GF-D8 (cell line): ENCODE data around the gene KIF1C.

Experiments used
- DNase-seq: peaks from one replicate; lab custom pipeline; 2025; lab: John Stamatoyannopoulos, UW

The KIF1C gene

DNA sequence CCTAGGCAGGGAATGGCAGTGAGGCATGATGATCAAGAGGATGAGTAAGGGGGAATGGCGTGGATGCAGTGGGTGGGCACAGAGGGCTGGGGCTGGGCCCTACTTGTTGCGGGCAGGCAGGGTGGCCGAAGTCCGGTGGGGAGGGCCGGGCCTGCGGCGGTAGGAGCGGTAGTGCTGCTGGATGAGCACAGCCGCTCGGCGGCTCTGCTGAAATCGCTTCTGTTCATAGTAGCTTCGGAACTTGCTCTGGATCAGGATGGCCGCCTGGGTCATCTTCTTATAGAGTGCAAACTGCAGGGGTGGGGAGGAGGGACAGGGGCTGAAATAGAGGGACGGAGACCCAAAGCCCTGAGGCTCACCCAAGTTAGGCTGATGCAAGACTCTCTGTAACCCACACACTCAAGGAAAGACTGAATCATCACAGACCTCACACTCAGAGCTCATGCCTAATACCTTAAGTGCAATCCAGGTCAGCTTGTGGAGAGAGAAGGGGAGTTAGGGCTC, 28.7 kb upstream of the KIF1C start:
- no peak for DNase-seq

DNA sequence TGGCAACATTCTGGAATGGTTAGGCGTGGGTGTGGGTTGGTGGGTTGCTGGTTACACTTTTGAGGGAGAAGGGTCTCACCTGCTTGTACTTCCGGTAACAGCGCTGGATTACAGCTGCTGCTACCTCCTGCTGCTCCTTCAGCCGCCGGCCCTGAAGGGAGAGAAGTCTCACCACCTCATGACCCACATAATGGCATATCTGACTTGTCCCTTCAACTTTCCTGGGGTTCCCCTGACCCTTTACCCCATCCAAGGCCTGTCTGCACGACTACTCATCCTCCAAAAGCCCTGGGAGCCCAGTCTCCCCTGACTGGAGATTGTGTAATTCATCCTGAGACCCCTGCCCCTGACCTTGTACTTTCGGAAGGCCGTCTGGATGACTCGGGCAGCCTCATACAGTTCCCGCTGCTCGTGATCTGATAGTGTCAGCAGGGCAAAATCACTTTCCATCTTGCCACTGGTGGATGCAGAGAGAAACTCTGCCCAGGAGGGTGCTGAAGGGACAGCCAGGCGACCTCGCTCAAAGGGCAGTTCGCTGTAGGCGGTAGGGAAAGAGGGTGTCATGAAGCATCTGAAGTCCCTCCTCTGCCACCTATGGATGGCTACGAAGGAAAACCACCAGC, 28.1 kb upstream of the KIF1C start:
- no peak for DNase-seq

DNA sequence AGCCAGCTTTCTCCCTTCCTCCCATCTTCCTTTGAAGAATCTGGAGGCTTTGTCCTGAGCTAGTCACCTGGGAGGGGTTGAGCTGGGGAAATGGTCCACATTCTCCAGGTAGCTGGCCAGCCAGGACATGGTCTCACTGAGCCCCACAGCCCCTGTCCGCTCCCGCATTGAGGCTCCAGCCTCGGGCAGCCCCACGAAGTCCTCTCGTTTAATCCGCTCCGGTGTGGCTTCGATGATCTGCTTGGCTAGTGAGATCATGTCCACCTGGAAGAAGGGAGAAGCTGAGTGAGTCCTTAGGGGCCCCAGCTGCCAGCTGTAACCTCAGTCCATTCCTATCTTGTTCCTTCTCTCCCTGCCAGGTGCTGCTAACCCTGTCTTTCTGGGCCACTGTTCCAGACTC, 27.5 kb upstream of the KIF1C start:
- no peak for DNase-seq

DNA sequence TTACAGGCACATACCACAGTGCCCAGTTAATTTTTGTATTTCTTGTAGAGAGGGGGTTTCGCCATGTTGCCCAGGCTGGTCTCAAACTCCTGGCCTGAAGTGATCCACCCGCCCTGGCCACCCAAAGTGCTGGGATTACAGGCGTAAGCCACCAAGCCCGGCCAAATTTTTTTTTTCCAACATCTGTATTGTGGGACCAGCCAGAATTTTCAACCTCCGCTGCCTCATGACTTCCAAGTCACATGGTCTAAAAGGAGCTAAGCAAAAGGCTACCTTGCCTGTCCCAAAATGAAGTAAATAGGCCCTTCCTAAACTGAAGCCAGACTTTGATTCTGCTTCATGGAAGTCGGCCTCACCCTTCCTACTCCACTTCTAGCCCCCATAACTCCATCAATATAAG, 25.9 kb upstream of the KIF1C start:
- no peak for DNase-seq

DNA sequence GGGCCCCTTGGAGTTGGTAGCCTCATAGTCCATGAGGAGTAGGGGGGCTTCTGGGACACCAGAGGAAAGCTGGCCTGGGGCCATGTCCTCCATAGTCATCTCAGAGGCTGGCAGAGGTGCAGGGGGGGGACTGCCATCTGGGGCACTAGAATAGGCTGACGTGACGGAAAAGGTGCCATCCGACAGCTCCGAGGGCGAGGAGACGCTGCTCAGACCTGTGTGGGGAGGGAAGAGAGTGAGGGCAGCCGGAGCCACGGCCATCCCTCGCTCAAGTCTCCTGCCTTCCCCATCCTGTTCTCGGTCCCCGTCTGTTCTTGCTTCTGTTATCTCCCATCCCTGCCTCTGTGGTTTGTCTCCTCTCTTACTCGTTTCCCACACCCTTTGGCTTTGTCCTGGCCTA, 25.4 kb upstream of the KIF1C start:
- no peak for DNase-seq

DNA sequence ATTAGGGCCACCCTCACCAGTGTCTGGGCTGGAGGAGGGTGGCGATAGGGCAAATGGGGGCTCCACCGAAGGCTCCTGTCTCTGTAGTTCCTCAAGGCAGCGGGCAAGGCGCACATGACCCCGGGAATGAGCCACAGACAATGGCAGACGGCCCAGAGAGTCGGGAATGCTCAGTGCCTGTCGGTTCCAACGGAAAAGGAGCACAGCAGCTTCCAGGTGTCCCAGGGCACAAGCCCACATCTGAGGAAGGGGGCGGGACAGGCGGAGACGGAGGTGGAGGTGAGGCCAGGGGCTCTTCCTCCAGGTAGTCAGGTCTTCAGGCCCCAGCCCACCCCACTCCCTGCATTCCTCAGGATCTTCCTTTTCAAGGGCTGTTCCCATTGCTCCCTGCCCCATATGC, 25.0 kb upstream of the KIF1C start:
- DNase-seq, result no peak

DNA sequence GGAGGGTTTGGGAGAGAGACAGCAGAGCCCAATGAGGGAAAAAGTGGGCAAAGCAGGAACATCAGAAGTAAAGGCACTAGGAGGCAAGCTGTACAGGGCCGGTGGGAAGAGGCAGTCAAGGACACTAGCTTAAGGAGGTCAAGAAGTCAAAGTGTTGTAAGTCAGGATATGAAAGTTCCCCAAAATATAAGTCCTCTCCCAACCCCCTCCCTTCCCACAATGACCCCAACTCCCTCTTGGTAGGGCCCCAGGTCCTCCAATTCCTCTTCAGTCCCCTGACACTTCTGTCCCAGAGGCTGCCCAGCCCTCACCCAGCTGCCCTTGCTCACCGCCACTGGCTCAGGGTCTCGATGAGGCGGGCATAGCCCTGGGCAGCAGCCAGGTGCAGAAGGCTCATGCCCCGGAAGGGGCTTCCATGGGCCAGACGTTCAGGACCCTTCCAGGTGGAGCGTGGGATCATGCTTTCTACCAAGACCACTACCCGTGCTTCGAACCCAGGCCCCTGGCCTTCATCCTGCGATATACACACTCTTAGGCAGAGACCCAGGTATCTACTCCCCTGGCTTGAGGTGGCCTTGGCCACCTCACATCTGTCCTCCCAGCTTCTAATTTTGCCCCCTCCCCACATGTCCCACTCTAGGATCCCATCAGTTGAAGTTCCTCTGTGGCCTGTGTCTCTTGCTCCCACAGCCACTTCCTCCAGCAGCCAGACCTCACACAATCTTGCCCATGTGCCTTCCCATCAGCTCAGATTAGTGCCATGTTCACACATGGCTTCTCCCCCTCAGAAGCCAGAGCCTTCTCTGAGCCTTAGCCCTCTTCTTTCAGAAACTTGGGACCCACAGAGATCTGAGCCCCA, 24.3 kb upstream of the KIF1C start:
- no peak for DNase-seq

DNA sequence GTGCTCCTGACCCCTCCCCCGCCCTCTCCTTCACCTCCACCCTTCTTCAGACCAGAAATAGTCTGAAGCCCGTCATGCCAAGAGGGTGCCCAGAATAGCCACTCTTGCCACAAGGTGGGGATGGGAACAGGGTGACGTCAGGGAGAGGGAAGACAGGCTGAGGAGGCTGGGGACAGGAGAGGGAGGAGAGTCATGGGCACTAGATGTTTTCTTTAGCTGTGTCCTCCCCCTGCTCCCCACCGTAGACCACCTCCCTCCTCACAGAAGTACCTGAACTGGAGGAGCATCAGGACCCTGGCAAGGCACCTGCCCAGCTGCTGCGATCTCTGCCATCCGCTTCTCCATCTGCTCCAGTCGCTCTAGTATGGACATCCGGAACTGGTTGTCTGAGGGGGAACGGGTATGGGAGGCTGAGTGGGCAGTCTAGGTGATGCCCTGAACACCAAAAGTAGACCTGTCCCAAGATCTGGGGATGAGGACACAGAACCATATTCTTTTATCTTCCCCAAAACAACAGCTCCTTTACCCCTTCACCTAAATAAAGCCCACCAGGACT, 23.6 kb upstream of the KIF1C start:
- no peak for DNase-seq

DNA sequence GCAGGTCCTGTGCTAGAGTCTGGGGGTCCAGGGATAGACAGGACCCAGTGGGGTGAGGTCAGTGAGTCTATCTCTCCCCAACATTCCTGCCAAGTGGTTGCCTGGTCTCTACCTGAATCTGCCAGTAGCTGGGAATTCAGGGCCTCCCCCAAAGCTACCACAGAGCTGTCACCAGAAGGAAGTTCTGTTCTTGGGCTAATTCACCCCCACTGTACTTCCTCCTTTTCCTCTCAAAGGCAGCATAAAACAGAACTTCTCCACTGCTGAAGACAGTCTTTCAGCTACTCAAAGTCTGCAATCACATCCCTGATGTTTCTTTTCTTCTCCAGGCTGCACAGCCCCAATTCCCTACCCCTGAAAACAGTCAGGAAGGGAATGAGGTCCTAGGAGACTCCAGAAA, 19.0 kb upstream of the KIF1C start:
- DNase-seq, result peak; percentile 39

DNA sequence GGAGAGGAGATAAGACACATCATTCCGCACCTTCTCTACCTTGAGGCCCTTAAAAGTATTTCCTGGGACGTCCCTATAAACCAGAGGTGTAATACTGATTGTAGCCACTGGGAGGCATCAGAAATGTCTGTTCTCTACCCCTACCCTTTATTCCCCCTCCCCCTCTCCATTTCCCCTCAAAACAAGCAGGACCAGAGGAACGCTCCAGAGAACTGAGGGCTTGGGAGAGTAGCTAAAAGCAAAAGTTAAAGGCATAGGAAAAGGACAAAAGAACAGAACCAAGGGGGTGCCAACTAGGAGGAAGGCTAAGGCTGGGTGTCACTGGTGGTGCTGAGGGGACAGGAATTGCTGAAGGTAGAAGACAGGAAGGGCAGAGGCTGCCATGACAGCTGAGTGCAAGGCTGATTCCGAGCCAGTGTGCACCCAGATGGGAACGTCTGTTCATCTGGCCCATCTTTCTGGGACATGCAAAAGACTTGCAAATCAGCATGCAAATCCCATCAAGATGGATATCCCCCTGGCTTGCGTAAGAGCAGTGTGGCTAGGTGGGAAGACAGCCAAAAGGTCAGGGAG, 17.0 kb upstream of the KIF1C start:
- no peak for DNase-seq

DNA sequence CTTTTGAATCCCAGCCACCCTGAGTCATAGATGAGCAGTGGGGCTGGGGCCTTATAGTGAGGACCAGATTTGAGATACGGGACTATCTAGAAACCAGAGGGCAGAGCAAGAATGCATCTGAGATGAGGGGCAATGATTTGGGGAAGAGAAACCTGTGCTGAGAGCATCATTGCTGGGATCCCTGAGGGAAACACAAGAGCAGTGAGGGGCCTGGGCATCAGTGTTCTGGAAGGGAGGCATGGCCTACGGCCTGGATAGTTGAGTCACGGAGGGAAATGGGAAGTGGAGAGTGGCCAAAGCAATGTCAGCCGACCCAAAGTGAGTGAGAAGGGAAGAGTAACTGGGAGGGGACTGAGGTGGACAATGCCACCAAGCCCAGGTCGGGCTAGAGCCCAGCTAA, 15.4 kb upstream of the KIF1C start:
- DNase-seq, result no peak

DNA sequence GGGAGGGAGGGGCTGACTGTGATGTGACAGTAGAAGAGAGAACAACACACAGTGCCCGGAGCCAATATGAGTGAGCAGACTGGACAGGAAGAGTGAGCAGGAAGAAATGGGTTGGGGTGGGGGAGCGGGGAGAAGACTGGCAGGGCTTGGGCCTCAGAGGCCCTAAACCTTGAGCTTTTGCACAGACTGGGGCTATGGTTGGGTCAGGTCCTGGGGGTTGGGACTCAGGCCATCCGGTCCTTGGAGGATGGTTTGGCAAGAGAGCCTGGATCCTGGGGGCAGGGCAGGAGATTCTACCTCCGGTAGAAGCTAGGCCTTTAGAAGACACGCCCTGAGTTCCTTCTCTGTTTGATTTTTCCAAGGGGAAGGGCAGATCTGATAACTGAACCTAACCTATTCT, 11.3 kb upstream of the KIF1C start:
- DNase-seq, result no peak

DNA sequence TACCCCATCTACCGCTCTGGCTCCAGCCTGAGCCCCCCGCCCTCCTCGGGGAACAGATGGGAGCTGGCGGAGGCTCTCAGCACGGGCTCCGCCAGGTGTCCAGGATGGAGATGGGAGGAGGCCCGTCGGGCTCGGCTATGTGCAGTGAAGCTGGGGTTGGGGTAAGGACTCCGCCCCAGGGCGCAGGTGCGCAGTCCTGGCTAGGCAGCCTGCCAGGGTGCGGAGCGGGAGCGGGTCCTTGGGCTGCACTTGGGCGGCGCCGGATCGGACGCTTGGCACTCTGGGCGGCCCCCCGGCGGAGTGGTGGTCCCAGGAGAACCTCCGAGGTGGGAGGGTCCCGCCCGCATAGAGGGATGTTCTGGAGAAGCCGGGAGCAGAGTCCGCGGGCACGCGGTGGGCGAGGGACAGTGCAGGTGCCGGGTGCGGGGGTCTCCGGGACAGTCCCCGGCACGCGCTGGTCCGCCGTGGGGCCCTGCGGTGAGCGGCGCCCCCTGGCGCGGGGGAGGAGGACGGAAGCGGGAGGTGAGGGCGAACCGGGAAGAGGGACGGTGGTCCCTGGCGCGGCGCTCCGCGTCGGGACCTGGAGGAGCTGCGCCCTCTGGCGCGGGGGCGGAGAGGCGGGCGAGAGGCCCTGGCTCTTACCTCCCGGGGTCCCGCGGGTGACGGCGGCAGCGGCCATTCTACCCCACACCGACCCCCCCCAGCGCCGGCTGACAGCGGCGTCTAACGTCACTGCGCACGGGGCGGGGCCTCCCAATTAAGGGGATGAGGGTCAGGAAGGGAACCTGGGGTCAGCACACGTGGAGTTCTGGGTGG, 10.6 kb upstream of the KIF1C start, which contains the start of gene CAMTA2:
Gene CAMTA2, minus strand, starts transcription at position 725 of the 816 bp plus-strand sequence. CDS start 1,453 bp downstream, outside the sequence.
- peak; percentile 30 for DNase-seq

DNA sequence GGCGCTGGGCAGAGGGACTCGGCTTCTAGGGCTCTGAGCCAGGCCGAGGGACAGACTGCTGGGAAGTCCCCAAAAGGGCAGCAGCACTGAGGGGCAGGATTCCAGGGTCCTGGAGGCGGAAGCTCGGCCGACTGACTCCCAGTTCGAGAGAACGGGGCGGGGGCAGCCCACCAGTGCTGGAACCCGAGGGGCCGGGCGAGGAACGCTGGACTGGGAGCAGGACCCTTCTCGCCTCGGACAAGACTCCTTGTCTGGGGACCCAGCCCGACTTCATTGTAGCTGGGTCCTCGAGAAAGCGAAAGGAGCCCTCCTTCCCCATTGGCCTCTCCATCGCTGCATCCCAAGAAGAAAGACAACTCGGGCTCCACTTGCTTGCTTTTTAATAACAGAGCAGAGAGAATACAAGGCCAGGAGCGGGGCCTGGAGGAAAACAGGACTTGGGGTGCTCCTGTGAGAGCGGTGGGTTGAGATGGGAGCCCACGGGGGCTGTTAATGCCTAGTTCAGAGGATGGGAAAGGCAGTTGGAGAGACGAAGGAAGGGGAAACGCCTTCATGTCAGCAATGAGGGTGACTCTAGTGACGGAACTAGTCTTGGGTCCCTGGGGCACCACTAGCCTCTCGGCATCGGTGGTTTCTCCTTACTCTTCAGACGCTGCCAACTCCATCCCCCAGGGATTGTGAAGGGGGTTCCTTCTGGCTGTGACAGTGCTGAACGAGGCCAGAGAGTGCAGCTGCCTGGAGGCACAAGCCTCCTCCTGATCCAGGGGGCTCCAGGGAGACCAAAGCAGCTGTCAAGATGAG, 9.8 kb upstream of the KIF1C start:
- DNase-seq, result no peak

DNA sequence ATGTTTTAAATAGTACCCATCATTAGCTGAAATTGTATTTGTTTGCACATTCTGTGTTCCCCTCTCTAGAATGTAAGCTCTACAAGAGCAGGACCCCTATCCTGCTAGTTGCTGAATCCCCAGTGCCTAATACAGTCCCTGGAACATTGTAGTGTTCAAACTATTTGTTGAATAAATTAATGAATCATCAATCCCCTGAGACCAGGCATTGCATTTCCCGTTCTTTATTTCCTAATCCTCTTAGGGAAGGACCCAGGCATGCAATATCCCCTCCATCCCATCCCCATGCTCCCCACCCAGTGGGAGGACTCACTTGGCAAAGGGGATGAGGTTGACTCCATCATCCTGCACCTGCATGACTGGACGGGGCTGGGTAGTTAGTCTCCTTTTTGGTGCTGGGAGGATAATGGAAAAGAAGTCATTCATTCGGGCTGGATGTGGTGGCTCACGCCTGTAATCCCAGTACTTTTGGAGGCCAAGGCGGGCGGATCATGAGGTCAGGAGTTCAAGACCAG, 3.6 kb upstream of the KIF1C start:
- no peak for DNase-seq

DNA sequence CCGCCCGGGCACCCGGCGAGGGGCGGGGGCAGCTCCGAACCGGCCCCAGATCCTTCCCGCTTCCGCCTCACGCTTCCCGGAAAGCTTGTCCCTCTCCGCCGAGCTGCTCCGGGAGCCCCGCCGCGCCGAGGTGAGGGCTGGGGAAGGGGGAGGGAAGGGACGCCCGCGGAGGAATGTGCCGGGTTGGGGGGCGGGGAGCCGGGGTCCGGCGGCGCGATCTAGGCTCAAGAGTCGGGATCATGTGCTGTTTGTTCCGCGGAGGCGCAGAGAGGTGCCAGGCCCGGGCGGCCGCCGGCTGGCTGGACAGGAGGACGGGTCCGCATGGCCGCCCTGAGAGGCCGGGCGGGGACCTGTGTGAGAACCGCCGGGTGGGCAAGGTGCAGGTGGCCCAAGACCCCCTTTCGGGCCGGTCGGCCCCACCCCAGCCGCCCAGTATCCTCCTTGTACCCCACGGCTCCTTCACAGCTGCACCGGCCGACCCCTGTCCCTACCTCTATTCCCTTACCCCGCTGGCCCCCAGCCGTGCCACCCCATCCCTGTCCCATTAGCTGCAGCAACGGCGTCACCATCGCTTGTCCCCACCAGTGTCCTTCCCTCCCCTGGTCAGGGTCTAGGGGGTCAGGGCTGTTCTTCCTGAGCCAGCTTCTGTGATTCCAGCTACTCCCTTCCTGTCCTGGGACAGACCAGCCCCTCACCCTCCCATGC, 429 bp downstream of the KIF1C start:
- DNase-seq, result no peak

DNA sequence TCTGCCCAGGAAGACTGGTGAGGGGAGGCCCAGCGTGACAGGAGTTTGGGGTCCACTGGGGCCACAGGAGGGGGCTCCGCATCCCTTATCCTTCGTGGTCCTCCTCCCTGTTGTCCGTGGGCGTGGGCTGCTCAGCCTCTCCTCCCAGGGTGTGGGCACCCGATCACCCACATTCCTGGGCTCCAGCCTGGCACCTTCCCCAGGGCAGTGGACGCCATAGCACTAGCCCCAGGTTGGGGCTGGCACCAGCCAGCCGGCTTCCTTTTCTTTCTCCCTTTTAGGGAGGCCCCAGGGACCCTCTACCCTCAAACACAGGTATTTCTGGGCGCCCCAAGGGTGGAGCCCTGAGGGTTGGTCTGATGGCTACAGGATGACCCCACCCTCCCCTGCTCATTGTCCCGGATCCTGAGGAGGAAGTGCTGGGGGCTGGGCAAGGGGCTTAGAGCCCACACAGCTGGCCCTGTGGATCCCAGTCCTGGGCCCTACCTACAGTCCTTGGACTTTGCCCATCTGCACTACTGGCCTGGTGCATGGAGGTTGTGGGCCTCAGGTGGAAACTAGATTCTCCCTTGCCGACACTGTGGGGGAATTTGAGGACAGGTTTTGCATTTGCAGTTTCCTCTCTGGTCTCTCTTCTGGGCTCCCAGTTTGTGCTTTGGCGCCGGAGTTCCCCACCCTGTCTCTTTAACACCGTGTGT, 1.1 kb downstream of the KIF1C start:
- DNase-seq, result no peak

DNA sequence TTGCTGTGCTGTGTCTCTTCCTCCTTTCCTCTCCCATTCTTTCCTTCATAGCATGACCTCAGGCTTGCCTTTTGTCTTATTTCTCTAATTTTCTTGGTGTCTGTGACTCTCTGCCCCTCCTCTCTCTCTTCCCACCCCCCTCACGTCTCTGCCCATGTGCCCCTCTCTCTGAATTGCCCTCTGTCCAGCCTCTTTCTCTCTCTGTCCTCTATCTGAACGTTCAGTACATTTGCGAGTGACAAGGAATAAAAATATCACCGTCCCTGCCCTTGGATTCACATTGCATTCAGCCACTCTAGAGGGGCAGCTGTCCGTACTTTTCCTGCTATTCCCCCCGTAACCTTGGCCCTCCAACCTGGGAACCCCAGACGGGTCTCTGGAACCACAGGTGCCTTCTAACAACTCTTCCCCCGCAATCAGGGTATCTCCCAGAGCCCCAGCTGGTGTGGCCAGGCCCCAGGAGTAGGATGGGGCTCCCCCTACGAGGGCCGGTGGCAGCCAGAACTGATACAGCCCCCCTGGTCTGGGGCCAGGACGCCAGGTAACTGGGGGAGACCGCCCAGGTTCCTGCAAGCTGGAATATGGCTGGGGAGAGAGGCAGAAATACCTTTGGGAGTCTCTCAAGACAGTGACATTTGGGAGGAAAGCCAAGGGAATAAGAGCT, 1.8 kb downstream of the KIF1C start:
- DNase-seq, result no peak

DNA sequence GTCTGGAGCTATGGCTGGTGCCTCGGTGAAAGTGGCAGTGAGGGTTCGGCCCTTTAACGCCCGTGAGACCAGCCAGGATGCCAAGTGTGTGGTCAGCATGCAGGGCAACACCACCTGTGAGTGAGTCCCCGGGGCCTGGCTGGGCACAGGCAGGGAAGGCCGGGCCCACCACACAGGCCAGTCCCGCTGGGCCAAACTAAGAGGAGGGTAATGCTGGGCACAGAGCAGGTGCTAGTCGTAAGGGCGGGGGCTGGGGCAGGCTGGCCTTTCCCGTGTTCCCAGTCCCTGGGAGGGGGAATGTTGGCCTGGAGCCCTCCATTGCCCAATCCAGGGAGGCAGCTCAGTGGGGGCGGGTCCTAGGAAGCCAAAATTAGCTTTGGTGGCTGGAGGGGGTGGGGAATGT, 2.5 kb downstream of the KIF1C start:
- DNase-seq, result no peak
